Tibial nerve (tissue), 4 donors: ENCODE results near the gene CPSF2. TPM values are rescaled to one million over a fixed set of nuclear protein-coding genes. Genes with fewer than 3 reads are reported as not detected.

Experiments used
- DNase-seq, 2 donors: peaks; one replicate each; pipeline ENCODE4 v3.0.0-alpha.2; 2019; ENCODE audit warnings: low spot score in 2 of 2
- H3K27ac ChIP-seq, 4 donors: fragments of 200-600 bp; sonication (generic) in 3 of 4; one replicate each; pipeline ENCODE4 v1.5.1; 2017 to 2019; ENCODE audit warnings: mild to moderate bottlenecking in 1 of 4
- H3K27me3 ChIP-seq, 2 donors: fragments of 200-600 bp; sonication (generic) in 1 of 2; one replicate each; pipeline versions ENCODE4 v1.5.1 to v1.6.0; 2017 to 2019
- H3K36me3 ChIP-seq, 3 donors: fragments of 200-600 bp; sonication (generic); one replicate each; pipeline ENCODE4 v1.5.1; 2018 to 2019
- H3K4me1 ChIP-seq, 4 donors: fragments of 200-600 bp; sonication (generic) in 3 of 4; one replicate each; pipeline ENCODE4 v1.5.1; 2017 to 2019
- H3K4me3 ChIP-seq, 4 donors: fragments of 200-600 bp; sonication (generic) in 3 of 4; one replicate each; pipeline ENCODE4 v1.5.1; 2017 to 2019; ENCODE audit warnings: mild to moderate bottlenecking in 1 of 4, moderate library complexity in 1 of 4
- H3K9me3 ChIP-seq, 4 donors: fragments of 200-600 bp; sonication (generic) in 3 of 4; one replicate each; pipeline ENCODE4 v1.5.1; 2017 to 2019
- EP300 ChIP-seq, 2 donors: sonication (generic); formaldehyde crosslinking; IDR thresholded peaks; one replicate each; pipeline ENCODE4 v1.6.1; 2017; ENCODE audit warnings: antibody characterized with exemption in 2 of 2, mild to moderate bottlenecking in 1 of 2
- POLR2A ChIP-seq, 2 donors: fragments of 450-650 bp; IDR thresholded peaks; one replicate each; pipeline ENCODE4 v1.6.1; 2017; ENCODE audit warnings: antibody characterized with exemption in 2 of 2, mild to moderate bottlenecking in 2 of 2, moderate library complexity in 2 of 2
- WGBS, 2 donors: methylation state at CpG; one replicate each; pipeline ENCODE4 v1.1.5; 2018; 5-methylcytosine and 5-hydroxymethylcytosine counted together
- total RNA-seq, 4 donors: library from RNA; depleted of rRNA; stranded (reverse); fragments of >200 nt; gene quantifications; one replicate each; pipeline ENCODE4 v1.1.0, GENCODE V29; 2016
- TF ChIP-seq, protein P1 (sequence below), 5 experiments: fragments of 200-600 bp in 3 of 5; fragments of 450-650 bp in 2 of 5; sonication (generic) in 3 of 5; IDR thresholded peaks; one replicate each; pipeline ENCODE4 v1.5.1; 2016 to 2019; ENCODE audit warnings: antibody characterized with exemption in 5 of 5, mild to moderate bottlenecking in 3 of 5, moderate library complexity in 2 of 5

Gene CPSF2
- total RNA-seq, 4 donors from 2014 or later = 24.9 to 33.0 (median 31.4) TPM

DNA sequence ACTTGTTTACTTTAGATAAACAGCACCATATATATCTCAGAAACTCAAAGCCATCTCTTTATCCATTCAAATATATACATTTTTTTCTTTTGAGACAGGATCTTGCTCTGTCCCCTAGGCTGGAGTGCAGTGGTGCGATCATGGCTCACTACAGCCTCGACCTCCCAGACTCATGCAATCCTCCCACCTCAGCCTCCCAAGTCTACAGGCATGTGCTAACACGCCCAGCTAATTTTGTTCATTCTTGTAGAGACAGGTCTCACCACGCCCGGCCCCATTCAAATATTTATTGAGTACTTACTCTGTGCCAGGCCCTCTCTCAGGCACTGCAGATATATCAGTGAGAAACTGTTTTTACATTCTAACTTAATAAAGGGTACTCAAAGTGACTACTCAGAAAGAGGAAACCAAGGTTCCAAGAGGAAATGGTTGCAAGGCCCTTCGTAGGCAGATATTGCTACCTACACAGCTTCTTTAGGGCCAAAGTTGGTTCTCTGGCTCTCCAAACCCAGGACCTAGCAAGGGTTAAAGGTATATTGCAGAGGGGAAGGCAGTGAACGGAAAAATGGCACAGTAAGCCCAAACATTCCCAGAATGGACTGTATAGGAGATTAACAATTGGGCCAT lies 18.3 kb upstream of the CPSF2 start:
- Histone ChIP-seq H3K9me3 (no peaks in the 10 kb centered on the region), H3K27me3 (no peaks in the 10 kb centered on the region), H3K36me3 (no peaks in the 10 kb centered on the region), H3K4me1 (peaks cover 0 to 72% (median 16%) of the 10 kb centered on the region in 4 donors), H3K4me3 (no peak overlapping the region), H3K27ac (no peak overlapping the region)
- no peak for TF ChIP-seq EP300 (IDR thresholded peaks at IDR 0.05)
- TF ChIP-seq, protein P1, sequence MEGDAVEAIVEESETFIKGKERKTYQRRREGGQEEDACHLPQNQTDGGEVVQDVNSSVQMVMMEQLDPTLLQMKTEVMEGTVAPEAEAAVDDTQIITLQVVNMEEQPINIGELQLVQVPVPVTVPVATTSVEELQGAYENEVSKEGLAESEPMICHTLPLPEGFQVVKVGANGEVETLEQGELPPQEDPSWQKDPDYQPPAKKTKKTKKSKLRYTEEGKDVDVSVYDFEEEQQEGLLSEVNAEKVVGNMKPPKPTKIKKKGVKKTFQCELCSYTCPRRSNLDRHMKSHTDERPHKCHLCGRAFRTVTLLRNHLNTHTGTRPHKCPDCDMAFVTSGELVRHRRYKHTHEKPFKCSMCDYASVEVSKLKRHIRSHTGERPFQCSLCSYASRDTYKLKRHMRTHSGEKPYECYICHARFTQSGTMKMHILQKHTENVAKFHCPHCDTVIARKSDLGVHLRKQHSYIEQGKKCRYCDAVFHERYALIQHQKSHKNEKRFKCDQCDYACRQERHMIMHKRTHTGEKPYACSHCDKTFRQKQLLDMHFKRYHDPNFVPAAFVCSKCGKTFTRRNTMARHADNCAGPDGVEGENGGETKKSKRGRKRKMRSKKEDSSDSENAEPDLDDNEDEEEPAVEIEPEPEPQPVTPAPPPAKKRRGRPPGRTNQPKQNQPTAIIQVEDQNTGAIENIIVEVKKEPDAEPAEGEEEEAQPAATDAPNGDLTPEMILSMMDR (IDR thresholded peaks at IDR 0.05) = no peak
- TF ChIP-seq POLR2A (IDR thresholded peaks at IDR 0.05) = no peak
- no peak for DNase-seq
- 78 to 84% methylated on average over 7 of the region's 7 CpGs for WGBS, 2 donors

DNA sequence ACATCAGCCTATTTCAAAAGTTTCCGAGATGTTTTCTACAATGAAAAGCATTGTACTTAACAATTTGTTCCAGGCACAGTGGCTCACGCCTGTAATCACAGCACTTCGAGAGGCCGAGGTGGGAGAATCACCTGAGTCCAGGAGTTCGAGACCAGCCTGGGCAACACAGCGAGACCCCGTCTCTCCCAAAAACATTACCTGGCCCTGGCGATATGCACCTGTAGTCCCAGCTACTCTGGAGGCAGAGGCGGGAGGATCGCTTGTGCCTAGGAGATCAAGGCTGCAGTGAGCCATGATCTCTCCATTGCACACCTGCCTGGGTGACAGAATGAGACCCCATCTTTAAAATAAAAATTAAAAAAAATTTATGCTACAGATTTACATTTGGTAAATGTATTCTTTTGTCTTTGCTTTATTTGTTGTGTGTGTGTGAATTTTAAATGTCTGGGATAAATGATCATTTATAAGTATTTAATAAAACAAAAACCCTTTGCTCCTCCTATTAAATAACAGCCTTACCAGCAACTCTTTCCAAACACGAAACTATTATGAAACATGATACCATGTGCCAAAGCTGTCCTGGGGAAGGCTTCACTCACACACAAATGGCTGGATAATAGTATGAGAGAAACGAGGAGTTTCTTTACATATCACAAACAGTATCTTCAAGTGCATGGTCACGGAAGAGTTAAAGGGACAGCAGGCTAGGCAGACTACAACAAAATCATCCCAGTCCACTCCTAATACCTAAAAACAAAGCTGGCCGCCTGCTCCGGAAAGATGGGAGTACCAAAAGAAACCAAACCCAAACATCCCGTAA lies 16.5 kb upstream of the CPSF2 start:
- Histone ChIP-seq H3K4me3 (peak overlapping the region; percentile 67 to 81 (median 76)), H3K4me1 (peaks cover 0 to 59% (median 16%) of the 10 kb centered on the region in 4 donors), H3K9me3 (no peaks in the 10 kb centered on the region), H3K27ac (peak overlapping the region; percentile 92 to 98 (median 98)), H3K36me3 (no peaks in the 10 kb centered on the region), H3K27me3 (no peaks in the 10 kb centered on the region)
- no peak for TF ChIP-seq POLR2A (IDR thresholded peaks at IDR 0.05)
- TF ChIP-seq, protein P1 (IDR thresholded peaks at IDR 0.05) = no peak
- TF ChIP-seq EP300 (IDR thresholded peaks at IDR 0.05) = no peak
- WGBS, 2 donors = 48 to 49% methylated on average over 16 of the region's 16 CpGs
- DNase-seq = no peak

- no peaks in the 10 kb centered on the region for H3K36me3 ChIP-seq
- peak overlapping the region; percentile 67 to 81 (median 76) for H3K4me3 ChIP-seq
- no peaks in the 10 kb centered on the region for H3K27me3 ChIP-seq
- DNase-seq = peak; percentile 35 to 57
- peak overlapping the region; percentile 92 to 98 (median 98) for H3K27ac ChIP-seq
- TF ChIP-seq EP300 (IDR thresholded peaks at IDR 0.05) (peak in 1 of 2 donors; percentile 83), POLR2A (IDR thresholded peaks at IDR 0.05) (no peak)
- H3K4me1 ChIP-seq = peaks cover 0 to 54% (median 16%) of the 10 kb centered on the region in 4 donors
- 0 to 1% methylated on average over 10 of the region's 10 CpGs for WGBS, 2 donors
- H3K9me3 ChIP-seq = no peaks in the 10 kb centered on the region
These were observed 16.0 kb upstream of the CPSF2 start for GRCh38 chr14:92105893-92106142.

DNA sequence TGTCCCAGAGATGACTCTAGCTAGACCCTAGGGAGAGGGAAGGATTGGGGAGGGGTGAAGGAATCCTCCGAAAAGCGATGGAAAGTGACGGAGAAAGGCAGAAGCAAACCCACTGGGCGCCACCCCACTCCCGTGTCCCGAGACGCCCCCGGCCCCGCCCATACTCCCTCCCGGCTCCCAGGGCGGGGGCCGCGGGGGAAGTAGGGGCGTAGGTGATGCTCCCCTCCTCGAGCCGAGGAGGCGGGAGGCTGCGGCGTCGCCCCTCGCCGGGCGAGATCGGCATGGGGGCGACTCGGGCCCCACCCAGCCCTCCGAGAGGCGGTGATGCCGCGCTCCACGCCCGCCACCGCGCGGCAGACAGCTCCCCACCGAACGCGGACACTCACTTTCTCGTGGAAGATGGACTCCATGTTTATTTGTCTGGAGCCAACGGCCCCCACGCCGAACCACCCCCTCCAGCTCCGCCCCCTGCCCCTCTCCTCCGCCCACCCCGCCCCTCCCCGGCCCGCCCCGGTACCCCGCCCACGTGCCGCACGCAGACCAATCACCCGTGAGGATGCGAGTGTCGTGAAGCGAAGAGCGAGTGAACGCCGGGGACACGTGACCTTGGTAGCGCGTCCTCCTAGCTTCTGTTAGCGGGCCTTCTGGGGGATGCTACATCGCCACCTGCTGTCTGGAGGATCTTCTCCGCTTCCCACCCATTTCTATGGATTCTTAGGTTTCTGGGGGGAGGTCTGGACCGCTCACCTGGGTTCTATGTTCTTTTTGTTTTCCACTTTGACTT lies 15.4 kb upstream of the CPSF2 start, which contains the start of gene ATXN3:
Gene ATXN3 (minus strand): TSS at position 440 of the 784 bp plus-strand sequence. CDS start 30 bp downstream, at position 410.
- H3K9me3 ChIP-seq = no peaks in the 10 kb centered on the region
- peak; percentile 90 to 94 for DNase-seq
- H3K27ac ChIP-seq = peak within 1 kb of the TSS; percentile 92 to 98 (median 98)
- TF ChIP-seq, protein P1 (IDR thresholded peaks at IDR 0.05) = peak; percentile 70 to 94 (median 82)
- TF ChIP-seq POLR2A (IDR thresholded peaks at IDR 0.05) (peak; percentile 20 to 66), EP300 (IDR thresholded peaks at IDR 0.05) (peak; percentile 63 to 78)
- no peaks in the 10 kb centered on the region for H3K27me3 ChIP-seq
- WGBS, 2 donors = 1% methylated on average over 35 to 45 of the region's 66 CpGs
- H3K36me3 ChIP-seq = no peaks in the 10 kb centered on the region
- peaks cover 0 to 54% (median 16%) of the 10 kb centered on the region in 4 donors for H3K4me1 ChIP-seq
- H3K4me3 ChIP-seq = peak within 1 kb of the TSS; percentile 67 to 81 (median 76)
